Vagina (tissue), 2 donors: ENCODE data around the gene USF2.

Experiments
- CTCF ChIP-seq, 3 experiments: fragments of 450-650 bp in 2 of 3; fragments of 200-600 bp in 1 of 3; sonication (generic) in 1 of 3; IDR thresholded peaks; one replicate each; pipeline ENCODE4 v1.5.1; 2017 to 2019; ENCODE audit warnings: antibody characterized with exemption in 3 of 3, mild to moderate bottlenecking in 2 of 3, moderate library complexity in 2 of 3
- POLR2A ChIP-seq, 2 donors: fragments of 450-650 bp; IDR thresholded peaks; one replicate each; pipeline ENCODE4 v1.6.1; 2017; ENCODE audit warnings: antibody characterized with exemption in 2 of 2, mild to moderate bottlenecking in 2 of 2, moderate library complexity in 2 of 2
- POLR2AphosphoS5 ChIP-seq, 2 donors: sonication (generic); formaldehyde crosslinking; IDR thresholded peaks; one replicate each; pipeline ENCODE4 v1.9.0; 2017; ENCODE audit warnings: antibody characterized with exemption in 2 of 2, mild to moderate bottlenecking in 2 of 2, low read depth in 1 of 2; ENCODE audit not compliant: insufficient read depth in 1 of 2

- TF ChIP-seq CTCF (IDR thresholded peaks at IDR 0.05) (no peak), POLR2A (IDR thresholded peaks at IDR 0.05) (no peak), POLR2AphosphoS5 (IDR thresholded peaks at IDR 0.05; ENCODE audit: insufficient read depth in 1 of 2, low read depth in 1 of 2) (no peak)
Observed at GRCh38 chr19:35264268-35265125, 4.3 kb upstream of the USF2 start.
